ENCODE data around the gene TTLL5.

The TTLL5 gene

DNA sequence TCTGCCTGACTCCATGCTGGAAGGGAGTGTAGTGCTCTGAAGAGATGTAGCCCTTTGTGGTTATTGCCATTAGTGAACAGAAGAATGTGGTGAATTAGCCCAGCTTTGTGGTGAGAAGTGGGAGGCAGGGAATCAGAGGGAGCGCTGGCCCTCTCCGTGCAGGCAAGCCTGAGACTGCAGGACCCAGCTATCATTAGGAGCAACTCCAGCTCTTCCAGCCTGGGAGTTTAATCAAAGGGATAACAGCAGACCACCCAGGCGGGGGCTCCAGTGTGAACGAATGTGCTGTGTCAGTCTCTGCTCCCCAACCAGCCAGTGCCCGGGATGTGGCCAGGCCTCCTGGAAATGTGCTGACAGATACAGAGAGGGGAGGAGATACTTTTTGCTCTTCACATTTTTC, 142.7 kb downstream of the TTLL5 start:
- TF ChIP-seq, protein P1, sequence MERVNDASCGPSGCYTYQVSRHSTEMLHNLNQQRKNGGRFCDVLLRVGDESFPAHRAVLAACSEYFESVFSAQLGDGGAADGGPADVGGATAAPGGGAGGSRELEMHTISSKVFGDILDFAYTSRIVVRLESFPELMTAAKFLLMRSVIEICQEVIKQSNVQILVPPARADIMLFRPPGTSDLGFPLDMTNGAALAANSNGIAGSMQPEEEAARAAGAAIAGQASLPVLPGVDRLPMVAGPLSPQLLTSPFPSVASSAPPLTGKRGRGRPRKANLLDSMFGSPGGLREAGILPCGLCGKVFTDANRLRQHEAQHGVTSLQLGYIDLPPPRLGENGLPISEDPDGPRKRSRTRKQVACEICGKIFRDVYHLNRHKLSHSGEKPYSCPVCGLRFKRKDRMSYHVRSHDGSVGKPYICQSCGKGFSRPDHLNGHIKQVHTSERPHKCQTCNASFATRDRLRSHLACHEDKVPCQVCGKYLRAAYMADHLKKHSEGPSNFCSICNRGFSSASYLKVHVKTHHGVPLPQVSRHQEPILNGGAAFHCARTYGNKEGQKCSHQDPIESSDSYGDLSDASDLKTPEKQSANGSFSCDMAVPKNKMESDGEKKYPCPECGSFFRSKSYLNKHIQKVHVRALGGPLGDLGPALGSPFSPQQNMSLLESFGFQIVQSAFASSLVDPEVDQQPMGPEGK (CRISPR knock-in tag; IDR thresholded peaks at IDR 0.05; ENCODE audit: borderline replicate concordance) = no peak
- TF ChIP-seq, protein P2, sequence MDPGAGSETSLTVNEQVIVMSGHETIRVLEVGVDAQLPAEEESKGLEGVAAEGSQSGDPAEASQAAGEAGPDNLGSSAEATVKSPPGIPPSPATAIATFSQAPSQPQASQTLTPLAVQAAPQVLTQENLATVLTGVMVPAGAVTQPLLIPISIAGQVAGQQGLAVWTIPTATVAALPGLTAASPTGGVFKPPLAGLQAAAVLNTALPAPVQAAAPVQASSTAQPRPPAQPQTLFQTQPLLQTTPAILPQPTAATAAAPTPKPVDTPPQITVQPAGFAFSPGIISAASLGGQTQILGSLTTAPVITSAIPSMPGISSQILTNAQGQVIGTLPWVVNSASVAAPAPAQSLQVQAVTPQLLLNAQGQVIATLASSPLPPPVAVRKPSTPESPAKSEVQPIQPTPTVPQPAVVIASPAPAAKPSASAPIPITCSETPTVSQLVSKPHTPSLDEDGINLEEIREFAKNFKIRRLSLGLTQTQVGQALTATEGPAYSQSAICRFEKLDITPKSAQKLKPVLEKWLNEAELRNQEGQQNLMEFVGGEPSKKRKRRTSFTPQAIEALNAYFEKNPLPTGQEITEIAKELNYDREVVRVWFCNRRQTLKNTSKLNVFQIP (CRISPR knock-in tag; IDR thresholded peaks at IDR 0.05; ENCODE audit: borderline replicate concordance, low read depth) = no peak
- TF ChIP-seq TCF4 (CRISPR knock-in tag; IDR thresholded peaks at IDR 0.05; ENCODE audit: borderline replicate concordance) = no peak
- no peak for TF ChIP-seq GLIS3 (CRISPR knock-in tag; IDR thresholded peaks at IDR 0.05)
- TF ChIP-seq ISL1 (CRISPR knock-in tag; IDR thresholded peaks at IDR 0.05) = no peak
- TF ChIP-seq ZNF565 (CRISPR knock-in tag; conservative IDR thresholded peaks at IDR 0.05; ENCODE audit: low read depth) = no peak
- no peak for TF ChIP-seq ZFP3 (CRISPR knock-in tag; IDR thresholded peaks at IDR 0.05)
- TF ChIP-seq SNAI2 (CRISPR knock-in tag; IDR thresholded peaks at IDR 0.05) = no peak
- TF ChIP-seq ZNF8 (CRISPR knock-in tag; IDR thresholded peaks at IDR 0.05) = no peak
- TF ChIP-seq OSR1 (CRISPR knock-in tag; IDR thresholded peaks at IDR 0.05) = no peak
- TF ChIP-seq, protein P3, sequence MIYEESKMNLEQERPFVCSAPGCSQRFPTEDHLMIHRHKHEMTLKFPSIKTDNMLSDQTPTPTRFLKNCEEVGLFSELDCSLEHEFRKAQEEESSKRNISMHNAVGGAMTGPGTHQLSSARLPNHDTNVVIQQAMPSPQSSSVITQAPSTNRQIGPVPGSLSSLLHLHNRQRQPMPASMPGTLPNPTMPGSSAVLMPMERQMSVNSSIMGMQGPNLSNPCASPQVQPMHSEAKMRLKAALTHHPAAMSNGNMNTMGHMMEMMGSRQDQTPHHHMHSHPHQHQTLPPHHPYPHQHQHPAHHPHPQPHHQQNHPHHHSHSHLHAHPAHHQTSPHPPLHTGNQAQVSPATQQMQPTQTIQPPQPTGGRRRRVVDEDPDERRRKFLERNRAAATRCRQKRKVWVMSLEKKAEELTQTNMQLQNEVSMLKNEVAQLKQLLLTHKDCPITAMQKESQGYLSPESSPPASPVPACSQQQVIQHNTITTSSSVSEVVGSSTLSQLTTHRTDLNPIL (CRISPR knock-in tag; IDR thresholded peaks at IDR 0.05; ENCODE audit: low read depth) = no peak
- no peak for TF ChIP-seq ZC3H10 (CRISPR knock-in tag; IDR thresholded peaks at IDR 0.05)
- TF ChIP-seq ARNTL (CRISPR knock-in tag; IDR thresholded peaks at IDR 0.05; ENCODE audit: borderline replicate concordance, low read depth) = no peak
- no peak for TF ChIP-seq TOX (CRISPR knock-in tag; IDR thresholded peaks at IDR 0.05; ENCODE audit: borderline replicate concordance)
- TF ChIP-seq, protein P4, sequence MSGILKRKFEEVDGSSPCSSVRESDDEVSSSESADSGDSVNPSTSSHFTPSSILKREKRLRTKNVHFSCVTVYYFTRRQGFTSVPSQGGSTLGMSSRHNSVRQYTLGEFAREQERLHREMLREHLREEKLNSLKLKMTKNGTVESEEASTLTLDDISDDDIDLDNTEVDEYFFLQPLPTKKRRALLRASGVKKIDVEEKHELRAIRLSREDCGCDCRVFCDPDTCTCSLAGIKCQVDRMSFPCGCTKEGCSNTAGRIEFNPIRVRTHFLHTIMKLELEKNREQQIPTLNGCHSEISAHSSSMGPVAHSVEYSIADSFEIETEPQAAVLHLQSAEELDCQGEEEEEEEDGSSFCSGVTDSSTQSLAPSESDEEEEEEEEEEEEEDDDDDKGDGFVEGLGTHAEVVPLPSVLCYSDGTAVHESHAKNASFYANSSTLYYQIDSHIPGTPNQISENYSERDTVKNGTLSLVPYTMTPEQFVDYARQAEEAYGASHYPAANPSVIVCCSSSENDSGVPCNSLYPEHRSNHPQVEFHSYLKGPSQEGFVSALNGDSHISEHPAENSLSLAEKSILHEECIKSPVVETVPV (CRISPR knock-in tag; IDR thresholded peaks at IDR 0.05) = no peak
- no peak for TF ChIP-seq ESRRG (CRISPR knock-in tag; IDR thresholded peaks at IDR 0.05)
- ATAC-seq = no peak

DNA sequence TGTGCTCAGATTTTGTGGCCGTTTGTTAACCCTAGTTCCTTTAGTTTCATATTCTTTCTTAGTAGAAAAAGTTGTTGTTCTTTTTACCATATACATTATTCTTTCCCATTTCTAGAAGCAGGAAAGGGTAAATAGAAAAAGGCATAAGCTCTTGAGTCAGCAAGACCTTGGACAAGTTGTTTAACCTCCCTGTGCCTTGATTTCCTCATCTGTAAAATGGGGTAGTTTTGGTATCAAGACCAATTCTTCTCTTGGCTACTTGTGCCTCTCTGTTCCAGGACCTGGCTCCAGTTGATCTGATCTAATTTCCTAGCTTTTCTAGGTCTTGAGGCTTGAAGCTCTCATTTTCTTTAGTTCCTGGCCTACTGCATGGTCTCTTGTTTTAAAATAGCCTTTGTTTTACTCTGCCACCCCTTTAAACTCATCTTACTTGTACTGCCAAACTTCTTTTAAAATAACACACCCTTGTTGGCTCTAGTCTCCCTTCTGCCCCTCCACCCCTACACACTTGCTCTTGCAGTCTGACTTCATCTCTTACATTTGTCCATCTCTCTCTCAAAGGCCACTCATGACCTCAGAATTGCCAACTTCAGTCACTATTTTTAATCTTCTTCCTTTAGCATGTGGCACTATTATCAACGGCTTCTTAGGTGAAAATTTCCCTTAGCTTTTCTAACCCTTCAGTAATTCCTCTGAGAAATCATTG, 143.7 kb downstream of the TTLL5 start:
- no peak for ATAC-seq
- TF ChIP-seq, protein P5, sequence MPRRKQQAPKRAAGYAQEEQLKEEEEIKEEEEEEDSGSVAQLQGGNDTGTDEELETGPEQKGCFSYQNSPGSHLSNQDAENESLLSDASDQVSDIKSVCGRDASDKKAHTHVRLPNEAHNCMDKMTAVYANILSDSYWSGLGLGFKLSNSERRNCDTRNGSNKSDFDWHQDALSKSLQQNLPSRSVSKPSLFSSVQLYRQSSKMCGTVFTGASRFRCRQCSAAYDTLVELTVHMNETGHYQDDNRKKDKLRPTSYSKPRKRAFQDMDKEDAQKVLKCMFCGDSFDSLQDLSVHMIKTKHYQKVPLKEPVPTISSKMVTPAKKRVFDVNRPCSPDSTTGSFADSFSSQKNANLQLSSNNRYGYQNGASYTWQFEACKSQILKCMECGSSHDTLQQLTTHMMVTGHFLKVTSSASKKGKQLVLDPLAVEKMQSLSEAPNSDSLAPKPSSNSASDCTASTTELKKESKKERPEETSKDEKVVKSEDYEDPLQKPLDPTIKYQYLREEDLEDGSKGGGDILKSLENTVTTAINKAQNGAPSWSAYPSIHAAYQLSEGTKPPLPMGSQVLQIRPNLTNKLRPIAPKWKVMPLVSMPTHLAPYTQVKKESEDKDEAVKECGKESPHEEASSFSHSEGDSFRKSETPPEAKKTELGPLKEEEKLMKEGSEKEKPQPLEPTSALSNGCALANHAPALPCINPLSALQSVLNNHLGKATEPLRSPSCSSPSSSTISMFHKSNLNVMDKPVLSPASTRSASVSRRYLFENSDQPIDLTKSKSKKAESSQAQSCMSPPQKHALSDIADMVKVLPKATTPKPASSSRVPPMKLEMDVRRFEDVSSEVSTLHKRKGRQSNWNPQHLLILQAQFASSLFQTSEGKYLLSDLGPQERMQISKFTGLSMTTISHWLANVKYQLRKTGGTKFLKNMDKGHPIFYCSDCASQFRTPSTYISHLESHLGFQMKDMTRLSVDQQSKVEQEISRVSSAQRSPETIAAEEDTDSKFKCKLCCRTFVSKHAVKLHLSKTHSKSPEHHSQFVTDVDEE (CRISPR knock-in tag; IDR thresholded peaks at IDR 0.05) = no peak
- TF ChIP-seq, protein P1 (CRISPR knock-in tag; IDR thresholded peaks at IDR 0.05; ENCODE audit: borderline replicate concordance) = no peak
- TF ChIP-seq ZNF70 (CRISPR knock-in tag; IDR thresholded peaks at IDR 0.05) (no peak), ISL1 (CRISPR knock-in tag; IDR thresholded peaks at IDR 0.05) (no peak), GLIS3 (CRISPR knock-in tag; IDR thresholded peaks at IDR 0.05) (no peak), ZFP3 (CRISPR knock-in tag; IDR thresholded peaks at IDR 0.05) (no peak), TOX (CRISPR knock-in tag; IDR thresholded peaks at IDR 0.05; ENCODE audit: borderline replicate concordance) (no peak), BACH2 (CRISPR knock-in tag; IDR thresholded peaks at IDR 0.05; ENCODE audit: borderline replicate concordance) (no peak), ESRRG (CRISPR knock-in tag; IDR thresholded peaks at IDR 0.05) (no peak), SNAI2 (CRISPR knock-in tag; IDR thresholded peaks at IDR 0.05) (no peak), ZNF8 (CRISPR knock-in tag; IDR thresholded peaks at IDR 0.05) (no peak), RARB (CRISPR knock-in tag; IDR thresholded peaks at IDR 0.05) (no peak), ZC3H10 (CRISPR knock-in tag; IDR thresholded peaks at IDR 0.05) (no peak)

All from SK-N-SH treated with all-trans-retinoic acid at 6 μM for 48 hours (cell line).